ENCODE data around the gene ARVCF. TPM values are rescaled to one million over a fixed set of nuclear protein-coding genes. Genes with fewer than 3 reads are reported as not detected.
A peak's percentile ranks its signal among the peaks of the same experiment; 100 is the strongest.

ARVCF gene
- total and polyA plus RNA-seq, 9 of the 15 experiments (the other 6 are each of a cell fraction or from before 2014, with no cell fraction given) = 0.03 to 97.4 (median 15.6) TPM

DNA sequence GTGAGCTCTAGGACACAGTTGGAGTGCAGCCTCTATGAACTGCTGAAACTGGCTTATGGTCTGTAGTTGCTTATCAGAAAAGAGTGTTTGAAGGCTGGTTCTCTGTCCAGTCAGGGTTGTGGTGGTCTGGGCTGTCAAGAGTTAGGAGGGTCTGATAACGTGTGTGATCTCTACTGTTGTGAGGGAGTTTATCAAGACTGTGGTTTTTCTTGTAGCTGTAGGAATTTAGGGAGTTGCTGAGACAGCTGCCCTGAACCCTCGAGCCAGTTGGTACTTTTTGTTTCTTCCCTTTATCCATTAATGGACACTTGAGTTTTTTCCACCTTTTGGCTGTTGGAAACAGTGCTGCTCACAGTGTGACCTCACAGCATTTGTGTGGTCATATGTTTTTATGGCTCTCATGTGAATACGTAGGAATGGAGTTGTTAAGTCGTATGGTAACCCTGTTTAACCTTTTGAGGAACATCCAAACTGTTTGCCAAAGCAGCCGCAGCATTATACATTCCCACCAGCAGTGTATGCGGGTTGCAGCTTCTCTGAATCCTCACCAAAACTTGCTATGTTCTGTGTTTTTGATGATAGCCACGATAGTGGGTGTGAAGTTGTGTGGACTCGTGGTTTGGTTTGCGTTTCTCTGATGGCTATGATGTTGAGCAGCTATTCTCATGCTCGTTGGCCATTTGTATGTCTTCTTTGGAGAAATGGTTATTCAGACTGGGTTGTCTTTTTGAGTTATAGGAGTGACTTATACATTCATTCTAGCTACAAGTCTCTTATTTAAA, 42.6 kb upstream of the ARVCF start (continued):
- TF ChIP-seq, protein P1, sequence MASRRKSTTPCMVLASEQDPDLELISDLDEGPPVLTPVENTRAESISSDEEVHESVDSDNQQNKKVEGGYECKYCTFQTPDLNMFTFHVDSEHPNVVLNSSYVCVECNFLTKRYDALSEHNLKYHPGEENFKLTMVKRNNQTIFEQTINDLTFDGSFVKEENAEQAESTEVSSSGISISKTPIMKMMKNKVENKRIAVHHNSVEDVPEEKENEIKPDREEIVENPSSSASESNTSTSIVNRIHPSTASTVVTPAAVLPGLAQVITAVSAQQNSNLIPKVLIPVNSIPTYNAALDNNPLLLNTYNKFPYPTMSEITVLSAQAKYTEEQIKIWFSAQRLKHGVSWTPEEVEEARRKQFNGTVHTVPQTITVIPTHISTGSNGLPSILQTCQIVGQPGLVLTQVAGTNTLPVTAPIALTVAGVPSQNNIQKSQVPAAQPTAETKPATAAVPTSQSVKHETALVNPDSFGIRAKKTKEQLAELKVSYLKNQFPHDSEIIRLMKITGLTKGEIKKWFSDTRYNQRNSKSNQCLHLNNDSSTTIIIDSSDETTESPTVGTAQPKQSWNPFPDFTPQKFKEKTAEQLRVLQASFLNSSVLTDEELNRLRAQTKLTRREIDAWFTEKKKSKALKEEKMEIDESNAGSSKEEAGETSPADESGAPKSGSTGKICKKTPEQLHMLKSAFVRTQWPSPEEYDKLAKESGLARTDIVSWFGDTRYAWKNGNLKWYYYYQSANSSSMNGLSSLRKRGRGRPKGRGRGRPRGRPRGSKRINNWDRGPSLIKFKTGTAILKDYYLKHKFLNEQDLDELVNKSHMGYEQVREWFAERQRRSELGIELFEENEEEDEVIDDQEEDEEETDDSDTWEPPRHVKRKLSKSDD (conservative IDR thresholded peaks at IDR 0.05; ENCODE audit: low read length) = no peak; the same call in none of the 2 replicates
- TF ChIP-seq ZNF511 (CRISPR knock-in tag; IDR thresholded peaks at IDR 0.05) = no peak
- no peak for TF ChIP-seq RFX5 (IDR thresholded peaks at IDR 0.05; ENCODE audit: low read depth, low read length)
- peak; percentile 51 for TF ChIP-seq NCOA4 (IDR thresholded peaks at IDR 0.05; ENCODE audit: partially characterized antibody)
- TF ChIP-seq, protein P2, sequence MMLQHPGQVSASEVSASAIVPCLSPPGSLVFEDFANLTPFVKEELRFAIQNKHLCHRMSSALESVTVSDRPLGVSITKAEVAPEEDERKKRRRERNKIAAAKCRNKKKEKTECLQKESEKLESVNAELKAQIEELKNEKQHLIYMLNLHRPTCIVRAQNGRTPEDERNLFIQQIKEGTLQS (IDR thresholded peaks at IDR 0.05) = no peak
- TF ChIP-seq, protein P2 (CRISPR knock-in tag; conservative IDR thresholded peaks at IDR 0.05) = peak; percentile 83; the same call in 1 of the 2 replicates
- peak; percentile 44; the same call in 1 of the 2 replicates for TF ChIP-seq TAL1 (IDR thresholded peaks at IDR 0.05)
- TF ChIP-seq DIDO1 (tag; IDR thresholded peaks at IDR 0.05; ENCODE audit: low read depth) = no peak; the same call in 1 of the 2 replicates
- no peak for TF ChIP-seq KAT8 (IDR thresholded peaks at IDR 0.05; ENCODE audit: low read depth)
- TF ChIP-seq ZNF444 (CRISPR knock-in tag; IDR thresholded peaks at IDR 0.05) = peak; percentile 28; the same call in 1 of the 2 replicates
- TF ChIP-seq TBP (optimal IDR thresholded peaks at IDR 0.05; ENCODE audit: low read depth, low read length) = peak; percentile 37
- peak; percentile 72 for TF ChIP-seq EP300 (IDR thresholded peaks at IDR 0.05; ENCODE audit: low read length)
- TF ChIP-seq, protein P3, sequence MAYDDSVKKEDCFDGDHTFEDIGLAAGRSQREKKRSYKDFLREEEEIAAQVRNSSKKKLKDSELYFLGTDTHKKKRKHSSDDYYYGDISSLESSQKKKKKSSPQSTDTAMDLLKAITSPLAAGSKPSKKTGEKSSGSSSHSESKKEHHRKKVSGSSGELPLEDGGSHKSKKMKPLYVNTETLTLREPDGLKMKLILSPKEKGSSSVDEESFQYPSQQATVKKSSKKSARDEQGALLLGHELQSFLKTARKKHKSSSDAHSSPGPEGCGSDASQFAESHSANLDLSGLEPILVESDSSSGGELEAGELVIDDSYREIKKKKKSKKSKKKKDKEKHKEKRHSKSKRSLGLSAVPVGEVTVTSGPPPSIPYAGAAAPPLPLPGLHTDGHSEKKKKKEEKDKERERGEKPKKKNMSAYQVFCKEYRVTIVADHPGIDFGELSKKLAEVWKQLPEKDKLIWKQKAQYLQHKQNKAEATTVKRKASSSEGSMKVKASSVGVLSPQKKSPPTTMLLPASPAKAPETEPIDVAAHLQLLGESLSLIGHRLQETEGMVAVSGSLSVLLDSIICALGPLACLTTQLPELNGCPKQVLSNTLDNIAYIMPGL (CRISPR knock-in tag; IDR thresholded peaks at IDR 0.05) = peak; percentile 70; the same call in 1 of the 2 replicates
- no peak for TF ChIP-seq IRF2 (CRISPR knock-in tag; IDR thresholded peaks at IDR 0.05)
- 0 out of 2 replicates have a peak, but pooled peaks have one; percentile 31 for TF ChIP-seq KLF10 (CRISPR knock-in tag; IDR thresholded peaks at IDR 0.05)
- 0 out of 6 replicates have a peak, but pooled peaks of 1 of the 3 experiments have one; percentile 11 for TF ChIP-seq CTCF (IDR thresholded peaks at IDR 0.05 in 2 of 3, conservative IDR thresholded peaks at IDR 0.05 in 1 of 3; ENCODE audit: insufficient read depth in 2 of 3, low read depth in 1 of 3, low read length in 3 of 3)
- TF ChIP-seq ZNF830 (CRISPR knock-in tag; IDR thresholded peaks at IDR 0.05) = 0 out of 2 replicates have a peak, but pooled peaks have one; percentile 31
- TF ChIP-seq, protein P4, sequence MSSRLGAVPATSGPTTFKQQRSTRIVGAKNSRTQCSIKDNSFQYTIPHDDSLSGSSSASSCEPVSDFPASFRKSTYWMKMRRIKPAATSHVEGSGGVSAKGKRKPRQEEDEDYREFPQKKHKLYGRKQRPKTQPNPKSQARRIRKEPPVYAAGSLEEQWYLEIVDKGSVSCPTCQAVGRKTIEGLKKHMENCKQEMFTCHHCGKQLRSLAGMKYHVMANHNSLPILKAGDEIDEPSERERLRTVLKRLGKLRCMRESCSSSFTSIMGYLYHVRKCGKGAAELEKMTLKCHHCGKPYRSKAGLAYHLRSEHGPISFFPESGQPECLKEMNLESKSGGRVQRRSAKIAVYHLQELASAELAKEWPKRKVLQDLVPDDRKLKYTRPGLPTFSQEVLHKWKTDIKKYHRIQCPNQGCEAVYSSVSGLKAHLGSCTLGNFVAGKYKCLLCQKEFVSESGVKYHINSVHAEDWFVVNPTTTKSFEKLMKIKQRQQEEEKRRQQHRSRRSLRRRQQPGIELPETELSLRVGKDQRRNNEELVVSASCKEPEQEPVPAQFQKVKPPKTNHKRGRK (tag; IDR thresholded peaks at IDR 0.05) = no peak

Data from K562 (cell line).